Measurements from ENCODE around the gene KCNC2.

The KCNC2 gene

GRCh38 chr12:75041472-75041871 is 168.2 kb downstream of the KCNC2 start:
- DNase-seq (ENCODE audit: extremely low spot score): no peak
- POLR2A ChIA-PET: no interaction called here
- TF ChIP-seq ZNF384 (IDR thresholded peaks at IDR 0.05) (no peak), ARNT (IDR thresholded peaks at IDR 0.05) (no peak), BHLHE40 (IDR thresholded peaks at IDR 0.05; ENCODE audit: borderline replicate concordance) (no peak), TARDBP (IDR thresholded peaks at IDR 0.05) (no peak), FOXA1 (IDR thresholded peaks at IDR 0.05) (no peak)
- CTCF ChIA-PET: no interaction called here

- TF ChIP-seq FOXA1 (IDR thresholded peaks at IDR 0.05) (no peak), BHLHE40 (IDR thresholded peaks at IDR 0.05; ENCODE audit: borderline replicate concordance) (no peak), TARDBP (IDR thresholded peaks at IDR 0.05) (no peak), SP1 (IDR thresholded peaks at IDR 0.05) (no peak), ZNF384 (IDR thresholded peaks at IDR 0.05) (no peak), NFRKB (IDR thresholded peaks at IDR 0.05) (no peak), FOXM1 (IDR thresholded peaks at IDR 0.05; ENCODE audit: borderline replicate concordance) (no peak), ARNT (IDR thresholded peaks at IDR 0.05) (no peak), L3MBTL2 (conservative IDR thresholded peaks at IDR 0.05) (no peak)
- TF ChIP-seq, protein P1, sequence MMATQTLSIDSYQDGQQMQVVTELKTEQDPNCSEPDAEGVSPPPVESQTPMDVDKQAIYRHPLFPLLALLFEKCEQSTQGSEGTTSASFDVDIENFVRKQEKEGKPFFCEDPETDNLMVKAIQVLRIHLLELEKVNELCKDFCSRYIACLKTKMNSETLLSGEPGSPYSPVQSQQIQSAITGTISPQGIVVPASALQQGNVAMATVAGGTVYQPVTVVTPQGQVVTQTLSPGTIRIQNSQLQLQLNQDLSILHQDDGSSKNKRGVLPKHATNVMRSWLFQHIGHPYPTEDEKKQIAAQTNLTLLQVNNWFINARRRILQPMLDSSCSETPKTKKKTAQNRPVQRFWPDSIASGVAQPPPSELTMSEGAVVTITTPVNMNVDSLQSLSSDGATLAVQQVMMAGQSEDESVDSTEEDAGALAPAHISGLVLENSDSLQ (IDR thresholded peaks at IDR 0.05): no peak
- DNase-seq (ENCODE audit: extremely low spot score): no peak
- ChIA-PET POLR2A (no interaction called here), CTCF (no interaction called here)
Measured at GRCh38 chr12:75020068-75020557, 189.5 kb downstream of the KCNC2 start.

GRCh38 chr12:75011120-75011519 is 198.5 kb downstream of the KCNC2 start:
- ChIA-PET POLR2A (no interaction called here), CTCF (no interaction called here)
- DNase-seq (ENCODE audit: extremely low spot score): peak; percentile 21
- TF ChIP-seq CTBP1 (IDR thresholded peaks at IDR 0.05; ENCODE audit: borderline replicate concordance) (no peak), BHLHE40 (IDR thresholded peaks at IDR 0.05; ENCODE audit: borderline replicate concordance) (no peak), LEF1 (IDR thresholded peaks at IDR 0.05; ENCODE audit: borderline replicate concordance) (no peak), ELF4 (IDR thresholded peaks at IDR 0.05) (no peak), FOXM1 (IDR thresholded peaks at IDR 0.05; ENCODE audit: borderline replicate concordance) (no peak), ZNF384 (IDR thresholded peaks at IDR 0.05) (no peak), FOXK2 (IDR thresholded peaks at IDR 0.05) (no peak), TARDBP (IDR thresholded peaks at IDR 0.05) (no peak), SUZ12 (IDR thresholded peaks at IDR 0.05) (no peak), SP1 (IDR thresholded peaks at IDR 0.05) (no peak), NFRKB (IDR thresholded peaks at IDR 0.05) (no peak), L3MBTL2 (conservative IDR thresholded peaks at IDR 0.05) (no peak), HDGF (IDR thresholded peaks at IDR 0.05; ENCODE audit: borderline replicate concordance) (no peak), ARNT (IDR thresholded peaks at IDR 0.05) (no peak), FOXA1 (IDR thresholded peaks at IDR 0.05) (no peak)
- TF ChIP-seq, protein P1 (IDR thresholded peaks at IDR 0.05): no peak

DNA sequence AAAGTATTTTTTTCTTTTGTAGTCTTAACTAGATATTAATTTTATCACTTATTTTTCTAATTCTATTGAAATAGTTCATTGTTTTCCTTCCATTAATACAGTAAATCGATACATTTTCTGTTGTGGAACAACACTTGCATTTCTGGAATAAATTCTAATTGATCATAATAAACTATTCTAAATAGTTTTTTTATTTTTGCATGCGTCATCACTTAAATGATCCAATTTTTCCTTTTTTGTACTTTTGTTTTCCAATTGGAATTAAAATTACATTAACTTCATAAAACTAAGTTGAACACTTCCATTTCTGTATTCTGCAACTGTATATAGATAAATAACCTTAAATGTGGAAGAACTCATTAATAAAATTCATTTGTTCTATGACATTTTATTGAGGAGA is 202.5 kb downstream of the KCNC2 start:
- TF ChIP-seq FOXM1 (IDR thresholded peaks at IDR 0.05; ENCODE audit: borderline replicate concordance): no peak
- TF ChIP-seq, protein P1 (IDR thresholded peaks at IDR 0.05): no peak
- no peak for TF ChIP-seq SP1 (IDR thresholded peaks at IDR 0.05)
- no peak for TF ChIP-seq SUZ12 (IDR thresholded peaks at IDR 0.05)
- no peak for TF ChIP-seq BHLHE40 (IDR thresholded peaks at IDR 0.05; ENCODE audit: borderline replicate concordance)
- no peak for TF ChIP-seq TARDBP (IDR thresholded peaks at IDR 0.05)
- TF ChIP-seq ELF4 (IDR thresholded peaks at IDR 0.05): no peak
- TF ChIP-seq FOXK2 (IDR thresholded peaks at IDR 0.05): no peak
- TF ChIP-seq FOXA1 (IDR thresholded peaks at IDR 0.05): no peak
- ChIA-PET POLR2A (no interaction called here), CTCF (no interaction called here)
- DNase-seq (ENCODE audit: extremely low spot score): no peak

DNA sequence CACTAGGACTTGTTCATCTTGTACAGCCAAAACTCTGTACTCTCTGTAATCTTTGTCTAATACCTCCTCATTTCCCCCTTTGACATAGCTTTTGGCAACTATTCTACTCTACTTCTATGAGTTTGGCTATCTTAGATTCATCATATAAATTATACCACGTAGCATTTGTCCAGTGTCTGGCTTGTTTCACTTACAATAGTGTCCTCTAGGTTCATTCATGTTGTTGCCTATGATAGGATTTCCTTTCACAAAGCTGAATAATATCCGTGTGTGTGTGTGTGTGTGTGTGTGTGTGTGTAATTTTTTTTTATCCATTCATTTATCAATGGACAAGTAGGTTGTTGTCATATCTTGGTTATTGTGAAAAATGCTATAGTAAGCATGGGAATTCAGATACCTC is 209.5 kb downstream of the KCNC2 start:
- CTCF ChIA-PET: no interaction called here
- POLR2A ChIA-PET: no interaction called here
- no peak for DNase-seq (ENCODE audit: extremely low spot score)
- TF ChIP-seq CTBP1 (IDR thresholded peaks at IDR 0.05; ENCODE audit: borderline replicate concordance) (no peak), TARDBP (IDR thresholded peaks at IDR 0.05) (no peak), FOXK2 (IDR thresholded peaks at IDR 0.05) (no peak), ELF4 (IDR thresholded peaks at IDR 0.05) (no peak), LEF1 (IDR thresholded peaks at IDR 0.05; ENCODE audit: borderline replicate concordance) (no peak), SP1 (IDR thresholded peaks at IDR 0.05) (no peak), FOXM1 (IDR thresholded peaks at IDR 0.05; ENCODE audit: borderline replicate concordance) (no peak), NFRKB (IDR thresholded peaks at IDR 0.05) (no peak), ARNT (IDR thresholded peaks at IDR 0.05) (no peak), FOXA1 (IDR thresholded peaks at IDR 0.05) (no peak), HDGF (IDR thresholded peaks at IDR 0.05; ENCODE audit: borderline replicate concordance) (no peak), BHLHE40 (IDR thresholded peaks at IDR 0.05; ENCODE audit: borderline replicate concordance) (no peak), L3MBTL2 (conservative IDR thresholded peaks at IDR 0.05) (no peak), SUZ12 (IDR thresholded peaks at IDR 0.05) (no peak)
- TF ChIP-seq, protein P1 (IDR thresholded peaks at IDR 0.05): no peak

DNA sequence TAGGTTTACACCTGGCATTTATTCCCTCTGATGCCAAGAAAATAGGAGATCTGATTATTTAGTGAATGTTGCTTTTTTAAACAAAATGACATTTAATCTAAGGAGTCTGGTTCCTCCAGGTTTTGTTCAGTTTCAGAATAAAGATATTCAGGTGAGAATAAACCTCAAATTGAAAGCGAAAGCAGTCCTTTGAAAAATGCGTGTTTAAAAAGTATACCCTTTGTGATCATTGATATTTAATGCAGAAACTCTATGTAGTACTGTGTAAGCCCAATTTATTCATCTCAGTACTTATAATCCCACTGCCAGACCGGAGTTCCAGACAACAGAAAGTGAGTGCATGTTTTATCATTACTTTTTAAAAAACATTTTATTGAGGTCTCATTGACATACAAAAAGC is 210.2 kb downstream of the KCNC2 start:
- ChIA-PET POLR2A (no interaction called here), CTCF (no interaction called here)
- TF ChIP-seq SP1 (IDR thresholded peaks at IDR 0.05) (no peak), FOXA1 (IDR thresholded peaks at IDR 0.05) (no peak), FOXM1 (IDR thresholded peaks at IDR 0.05; ENCODE audit: borderline replicate concordance) (no peak), NFRKB (IDR thresholded peaks at IDR 0.05) (no peak), SUZ12 (IDR thresholded peaks at IDR 0.05) (no peak), BHLHE40 (IDR thresholded peaks at IDR 0.05; ENCODE audit: borderline replicate concordance) (no peak), ELF4 (IDR thresholded peaks at IDR 0.05) (no peak), TARDBP (IDR thresholded peaks at IDR 0.05) (no peak), FOXK2 (IDR thresholded peaks at IDR 0.05) (no peak)
- TF ChIP-seq, protein P1 (IDR thresholded peaks at IDR 0.05): no peak
- DNase-seq (ENCODE audit: extremely low spot score): no peak

Measured in HEK293T (cell line).